Cortex of kidney (tissue), 1 donor: Measurements from ENCODE around the gene KLHL20.

ENCODE experiments used
- DNase-seq: peaks from one replicate; lab custom pipeline; 2025; lab: John Stamatoyannopoulos, UW

Gene KLHL20

GRCh38 chr1:173832748-173833147 is 118.0 kb downstream of the KLHL20 start:
- DNase-seq, result no peak
